ENCODE measurements around the gene NAT10.

NAT10 gene

DNA sequence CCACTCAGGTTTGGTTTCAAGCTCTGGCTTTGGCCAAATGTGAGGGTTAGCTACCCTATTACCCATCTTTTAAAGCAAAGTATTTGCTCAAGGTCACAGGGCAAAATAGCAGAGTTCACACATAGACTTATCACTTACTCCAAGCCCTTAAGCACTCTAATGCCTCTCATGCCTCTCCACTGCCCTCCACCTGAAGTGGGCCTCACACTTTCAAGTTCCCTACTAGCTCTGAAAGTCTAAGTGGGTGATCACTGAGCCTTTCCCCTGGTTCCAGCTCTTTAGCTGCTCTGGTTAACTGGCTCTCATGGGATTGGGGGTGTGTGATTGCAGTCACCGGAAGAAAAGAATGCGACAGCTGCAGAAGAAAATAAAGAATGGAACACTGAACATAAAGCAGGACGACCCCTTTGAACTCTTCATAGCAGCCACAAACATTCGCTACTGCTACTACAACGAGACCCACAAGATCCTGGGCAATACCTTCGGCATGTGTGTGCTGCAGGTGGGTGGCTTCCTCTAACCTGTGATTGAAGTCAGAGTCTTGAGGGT is 6.4 kb downstream of the NAT10 start:
- DNase-seq, result no peak

DNA sequence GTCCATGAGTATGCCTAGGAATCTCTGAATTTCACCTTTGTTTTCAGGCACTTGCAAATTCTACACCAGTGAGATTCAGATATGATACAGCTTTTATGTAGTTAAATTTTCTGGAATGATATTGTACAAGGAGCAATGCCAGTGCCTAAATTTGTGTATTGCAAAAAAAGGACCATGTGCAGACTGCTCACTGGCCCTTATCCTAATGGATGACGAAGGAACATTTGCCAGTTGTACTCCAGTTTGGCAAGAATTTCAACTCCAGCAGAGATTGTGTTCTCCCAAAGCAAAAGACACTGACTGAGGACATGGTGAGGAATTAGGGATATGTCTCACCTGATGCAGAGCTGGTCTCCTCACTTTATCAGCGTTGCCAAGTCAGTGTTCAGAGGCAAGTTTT is 8.6 kb downstream of the NAT10 start:
- no peak for DNase-seq

- no peak for DNase-seq
Measured at GRCh38 chr11:34114471-34114870, 9.0 kb downstream of the NAT10 start.

DNA sequence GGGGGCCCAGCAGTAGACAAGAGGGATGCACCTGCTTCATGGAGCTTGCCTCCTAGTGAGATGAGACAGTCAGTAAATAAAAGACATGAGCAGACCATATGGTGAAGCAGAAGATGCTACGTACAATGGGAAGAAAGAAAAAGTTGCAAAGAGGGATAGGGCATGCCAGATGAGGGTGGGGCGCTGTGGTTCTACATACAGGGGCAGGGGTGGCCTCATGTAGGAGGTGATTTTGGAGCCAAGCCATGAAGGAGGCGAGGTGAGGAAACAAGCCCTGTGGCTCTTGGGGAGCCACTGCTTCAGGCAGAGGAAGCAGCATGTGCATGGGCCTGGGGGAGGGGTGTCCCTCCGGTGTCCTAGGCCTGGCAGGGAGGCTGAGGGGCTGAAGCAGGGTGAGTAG is 15.2 kb downstream of the NAT10 start:
- no peak for DNase-seq

DNA sequence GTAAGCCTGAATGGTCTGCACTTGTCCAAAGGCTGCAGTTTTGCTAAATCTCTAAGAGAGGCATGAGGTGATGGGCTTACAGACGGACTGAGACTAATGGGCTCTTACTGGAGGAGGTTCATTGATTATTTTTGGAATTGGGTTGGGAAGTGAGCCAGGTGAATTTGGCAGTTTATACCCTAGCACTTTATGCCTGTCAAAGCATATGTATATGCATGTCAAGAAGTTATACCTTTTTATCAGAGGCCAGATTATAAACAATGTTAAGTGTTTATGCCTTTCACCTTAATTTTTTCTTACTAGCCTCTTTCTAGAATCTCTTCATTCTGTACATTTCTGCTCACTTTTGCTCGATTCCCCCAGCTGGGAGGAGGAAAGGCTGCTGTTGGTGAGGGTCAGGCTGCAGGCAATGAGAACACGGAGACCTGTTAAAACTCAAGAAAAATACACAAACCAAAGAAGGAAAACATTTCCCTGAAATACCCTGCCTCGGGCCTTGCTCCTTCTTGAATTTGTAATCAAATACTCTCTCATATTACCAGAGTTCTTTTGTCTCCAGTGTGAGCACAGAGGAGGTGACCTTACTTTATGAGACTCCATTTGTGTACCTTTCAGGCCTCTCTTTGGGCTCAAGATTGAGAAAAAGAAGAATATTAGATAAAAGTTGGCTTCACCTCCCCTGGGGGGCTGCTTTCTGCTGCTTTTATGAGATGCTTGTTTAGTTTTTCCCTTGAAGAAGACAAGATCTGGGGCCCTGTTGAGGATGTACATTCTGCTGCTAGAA is 19.6 kb downstream of the NAT10 start:
- DNase-seq, result no peak

GRCh38 chr11:34126959-34127848 is 21.8 kb downstream of the NAT10 start:
- no peak for DNase-seq

DNA sequence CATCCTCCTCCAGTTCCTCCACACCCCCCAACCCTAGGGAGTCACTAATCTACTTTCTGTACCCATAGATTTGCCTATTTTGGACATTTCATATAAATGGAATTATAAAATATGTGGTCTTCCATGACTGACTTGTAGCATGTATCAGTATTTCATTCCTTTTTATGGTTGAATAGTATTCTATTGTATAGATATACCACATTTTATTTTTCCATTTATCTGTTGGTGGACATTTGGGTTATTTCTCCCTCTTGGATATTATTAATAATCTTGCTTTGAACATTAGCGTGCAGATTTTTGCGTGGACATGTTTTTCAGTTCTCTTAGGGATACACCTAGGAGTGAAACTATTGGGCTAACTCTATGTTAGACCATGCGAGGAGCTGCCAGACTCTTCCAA is 23.4 kb downstream of the NAT10 start:
- no peak for DNase-seq

GRCh38 chr11:34132261-34132965 is 27.0 kb downstream of the NAT10 start:
- DNase-seq, result no peak

DNA sequence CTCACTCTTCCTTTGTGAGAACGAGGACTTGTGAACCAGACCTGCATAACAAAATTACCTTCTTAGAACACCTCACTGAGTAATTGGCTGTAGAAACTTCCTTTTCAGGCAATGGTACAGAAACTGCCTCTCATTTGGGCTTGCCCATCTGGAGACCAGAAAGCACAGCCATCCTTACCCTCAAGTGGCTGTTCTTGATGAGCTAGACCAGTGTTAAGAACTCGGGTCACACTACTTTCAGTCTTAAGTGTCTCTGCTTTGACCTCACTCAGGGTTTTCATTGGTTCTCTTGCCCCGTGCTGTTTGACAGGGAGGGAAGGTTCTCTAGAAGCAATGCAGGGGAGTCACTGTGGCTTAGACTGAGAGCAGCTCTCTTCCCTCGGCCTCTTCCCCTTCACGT is 29.3 kb downstream of the NAT10 start:
- no peak for DNase-seq

DNA sequence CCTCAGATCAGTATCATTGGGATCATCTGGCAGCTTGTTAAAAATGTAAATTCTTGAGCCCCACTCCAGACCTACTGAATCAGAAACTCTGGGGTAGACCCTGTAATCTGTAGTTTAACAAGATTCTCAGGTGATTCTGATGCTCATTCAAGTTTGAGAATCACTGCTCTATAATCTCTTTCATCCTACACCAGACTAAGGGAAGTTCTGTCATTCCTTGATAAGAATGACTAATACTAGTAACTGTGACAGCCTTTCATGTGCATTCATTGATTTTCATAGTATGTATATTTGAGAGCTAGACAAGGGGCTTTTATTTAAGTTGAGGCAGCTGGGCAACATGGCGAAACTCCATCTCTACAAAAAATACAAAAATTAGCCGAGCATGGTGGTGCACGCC is 30.0 kb downstream of the NAT10 start:
- no peak for DNase-seq

- DNase-seq, result no peak
Measured at GRCh38 chr11:34136420-34136819, 31.0 kb downstream of the NAT10 start.

- DNase-seq, result no peak
Measured at GRCh38 chr11:34139346-34139745, 33.9 kb downstream of the NAT10 start.

DNA sequence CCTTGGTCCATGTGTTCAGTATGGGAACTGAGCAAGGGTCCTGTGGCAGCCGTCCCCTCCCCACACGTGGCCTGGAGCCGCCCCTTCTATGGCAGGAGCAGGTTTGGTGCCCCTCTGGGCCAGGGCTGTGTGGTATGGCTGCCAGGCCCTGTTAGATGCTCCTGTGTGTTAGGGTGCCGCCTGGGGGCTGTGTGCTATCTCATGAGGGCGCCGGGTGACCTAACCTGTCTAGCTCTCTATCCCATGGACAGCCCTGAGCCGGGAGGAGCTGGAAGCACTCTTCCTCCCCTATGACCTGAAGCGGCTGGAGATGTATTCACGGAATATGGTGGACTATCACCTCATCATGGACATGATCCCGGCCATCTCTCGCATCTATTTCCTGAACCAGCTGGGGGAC is 34.7 kb downstream of the NAT10 start:
- no peak for DNase-seq

DNA sequence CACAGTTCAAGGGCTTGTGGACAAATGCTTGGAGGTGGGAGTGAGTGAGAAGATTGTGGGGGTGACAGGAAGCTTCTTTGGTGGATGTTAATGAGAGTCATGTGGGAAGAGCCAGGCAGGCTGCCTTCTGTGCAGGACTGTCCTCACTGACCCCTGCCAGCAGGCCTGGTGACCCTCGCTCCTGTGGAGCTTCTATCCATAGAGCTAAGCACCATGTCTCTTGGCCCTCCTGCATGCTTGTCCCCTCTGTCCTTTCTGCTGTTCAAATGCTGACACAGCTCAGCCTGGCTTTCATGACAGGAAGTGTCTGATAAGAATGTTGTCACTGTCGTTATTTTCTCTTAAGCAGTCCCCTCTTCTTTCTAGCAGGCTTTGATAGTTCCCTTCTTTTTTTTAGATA is 37.6 kb downstream of the NAT10 start:
- no peak for DNase-seq

DNA sequence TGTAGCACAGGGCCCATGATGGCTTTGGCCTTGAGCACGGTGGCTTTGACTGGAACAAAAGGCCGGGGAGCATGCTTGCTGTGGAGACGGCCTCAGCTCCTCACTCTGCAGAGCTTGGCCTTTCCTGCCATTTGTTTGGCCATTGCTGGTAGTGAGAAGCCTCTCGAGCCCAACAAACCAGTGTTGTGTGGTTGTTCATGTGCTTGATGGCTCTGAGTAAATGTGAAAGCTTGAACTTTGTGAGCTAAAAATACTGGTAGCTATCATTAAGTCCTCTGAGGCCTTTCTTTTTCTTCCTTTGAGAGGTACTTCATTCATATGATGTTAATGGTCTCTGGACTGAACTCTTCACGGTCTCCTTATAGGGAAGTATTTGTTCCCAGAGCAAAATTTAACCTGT is 39.6 kb downstream of the NAT10 start:
- DNase-seq, result no peak

DNA sequence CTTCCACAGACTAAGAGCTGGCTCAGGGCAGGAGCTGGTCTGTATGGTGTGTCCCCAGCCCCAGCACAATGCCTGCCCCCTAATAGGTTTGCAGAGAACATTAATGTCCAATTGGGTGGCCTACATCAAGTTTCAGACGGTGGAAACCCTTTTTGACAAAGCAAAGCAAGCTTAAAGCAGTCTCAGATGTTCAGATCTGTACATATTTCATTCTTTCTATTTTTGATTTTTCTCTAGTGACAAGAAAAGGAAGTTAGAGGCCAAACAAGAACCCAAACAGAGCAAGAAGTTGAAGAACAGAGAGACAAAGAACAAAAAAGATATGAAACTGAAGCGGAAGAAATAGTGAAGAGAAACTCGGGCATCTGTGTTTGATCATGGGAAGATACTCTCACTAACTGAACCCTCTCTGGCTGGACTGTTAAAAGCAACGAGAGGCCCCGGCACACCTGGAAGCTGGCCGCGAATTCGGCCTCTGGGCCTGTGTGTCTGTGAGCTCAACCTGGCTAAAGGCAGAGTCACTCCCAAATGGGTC is 40.5 kb downstream of the NAT10 start:
- DNase-seq, result no peak

DNA sequence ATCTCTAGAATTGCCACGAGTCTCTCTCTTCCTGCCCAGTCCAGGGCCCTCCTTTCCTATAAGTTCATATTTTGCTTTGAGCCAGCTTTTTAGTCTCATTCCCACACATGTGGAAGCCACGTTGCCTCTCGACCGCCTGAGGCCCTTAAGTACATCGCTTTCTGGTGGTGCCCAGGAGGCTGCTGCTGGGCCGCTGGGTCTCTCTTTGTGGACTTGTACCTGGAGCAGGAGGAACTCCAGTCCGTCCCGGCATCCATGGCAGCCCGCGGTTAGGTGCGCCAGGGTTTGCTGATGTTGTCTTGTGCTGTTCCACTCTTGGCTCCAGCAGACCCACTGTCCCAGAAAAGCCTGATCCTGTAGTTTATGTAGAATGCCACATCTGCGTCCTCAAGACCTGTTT is 41.0 kb downstream of the NAT10 start:
- no peak for DNase-seq

DNA sequence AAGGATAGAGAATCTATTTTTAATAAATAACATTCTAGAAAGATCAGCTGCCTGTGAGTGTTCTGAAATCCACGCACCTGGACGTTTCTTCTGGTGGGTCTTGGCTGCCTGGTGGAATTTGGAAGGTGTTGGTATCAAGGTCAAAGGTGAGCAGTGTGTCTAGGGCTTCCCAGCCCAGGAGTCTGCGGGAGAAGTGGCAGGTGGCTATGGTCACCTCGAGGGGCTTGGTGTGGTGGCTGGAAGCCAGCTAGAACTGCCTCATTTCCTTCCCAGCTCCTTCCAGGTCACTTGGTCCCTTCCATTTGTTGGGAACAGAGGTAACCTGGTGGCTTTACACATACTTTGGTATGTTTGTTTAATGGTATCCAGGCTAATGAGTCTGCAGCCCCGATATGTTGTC is 41.4 kb downstream of the NAT10 start:
- DNase-seq, result no peak

DNA sequence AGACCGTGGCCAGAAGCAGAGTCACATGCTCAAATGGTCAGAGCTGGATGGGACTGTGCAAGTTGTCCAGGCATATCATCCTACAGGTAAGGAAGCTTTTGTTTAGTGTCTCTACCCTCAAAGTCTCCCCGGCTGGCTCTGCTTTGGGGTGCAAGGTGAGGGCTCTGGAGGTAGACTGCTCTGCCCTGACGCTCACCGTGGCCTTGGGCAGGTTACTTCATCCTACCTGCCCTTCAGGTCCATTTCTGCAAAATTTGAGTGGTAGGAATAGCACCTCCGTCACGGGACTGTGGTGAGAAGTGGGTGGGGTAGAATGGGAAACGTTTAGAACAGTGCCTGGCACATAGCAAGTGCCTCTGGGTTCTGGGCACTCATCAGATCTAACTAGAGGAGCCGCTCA is 42.2 kb downstream of the NAT10 start:
- no peak for DNase-seq

- DNase-seq, result no peak
Measured at GRCh38 chr11:34148504-34149165, 43.2 kb downstream of the NAT10 start.

DNA sequence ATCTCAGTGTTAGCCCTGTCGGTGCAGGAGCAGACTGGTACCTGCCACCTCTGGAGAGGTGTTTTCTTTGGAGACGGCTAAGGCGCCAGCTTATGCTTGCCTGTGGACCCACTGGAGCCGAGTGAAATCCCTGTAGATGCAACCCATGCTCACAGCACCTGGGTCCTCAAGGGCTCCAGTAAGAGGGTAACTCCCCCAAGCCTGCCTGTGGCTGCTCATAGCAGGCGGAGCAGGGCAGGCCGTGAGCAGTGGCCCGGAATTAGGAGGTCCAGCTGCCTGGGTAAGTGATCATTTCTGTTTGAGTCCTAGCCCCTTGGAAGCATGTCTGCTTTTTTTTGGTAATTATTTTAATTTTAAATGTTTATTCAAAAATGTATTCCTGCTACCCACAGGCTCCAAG is 43.8 kb downstream of the NAT10 start:
- DNase-seq, result no peak

GRCh38 chr11:34149786-34150185 is 44.4 kb downstream of the NAT10 start:
- no peak for DNase-seq
